ENCODE results near the gene EMC10.

The EMC10 gene

DNA sequence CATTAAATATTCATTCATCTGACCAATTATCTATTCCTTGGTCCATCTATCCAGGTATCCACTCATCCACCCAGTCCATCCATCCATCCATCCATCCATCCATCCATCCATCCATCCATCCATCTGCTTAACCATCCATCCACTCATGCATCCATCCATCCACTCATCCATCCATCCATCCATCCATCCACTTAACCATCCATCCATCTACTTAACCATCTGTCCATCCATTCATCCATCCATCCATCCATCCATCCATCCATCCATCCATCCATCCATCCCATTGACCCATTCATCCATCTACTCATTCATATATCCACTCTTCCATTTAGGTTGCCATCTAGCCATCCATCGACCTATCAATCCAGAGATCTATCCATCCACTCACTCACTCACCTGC lies 32.2 kb upstream of the EMC10 start:
- no peak overlapping the region for H3K4me3 ChIP-seq (ENCODE audit: low read depth, low read length)
- no peak for TF ChIP-seq CTCF (IDR thresholded peaks at IDR 0.05; ENCODE audit: low read depth, low read length)

GRCh38 chr19:50447053-50447452 lies 29.3 kb upstream of the EMC10 start:
- H3K4me3 ChIP-seq (ENCODE audit: low read depth, low read length) = no peak overlapping the region
- no peak for TF ChIP-seq CTCF (IDR thresholded peaks at IDR 0.05; ENCODE audit: low read depth, low read length)

DNA sequence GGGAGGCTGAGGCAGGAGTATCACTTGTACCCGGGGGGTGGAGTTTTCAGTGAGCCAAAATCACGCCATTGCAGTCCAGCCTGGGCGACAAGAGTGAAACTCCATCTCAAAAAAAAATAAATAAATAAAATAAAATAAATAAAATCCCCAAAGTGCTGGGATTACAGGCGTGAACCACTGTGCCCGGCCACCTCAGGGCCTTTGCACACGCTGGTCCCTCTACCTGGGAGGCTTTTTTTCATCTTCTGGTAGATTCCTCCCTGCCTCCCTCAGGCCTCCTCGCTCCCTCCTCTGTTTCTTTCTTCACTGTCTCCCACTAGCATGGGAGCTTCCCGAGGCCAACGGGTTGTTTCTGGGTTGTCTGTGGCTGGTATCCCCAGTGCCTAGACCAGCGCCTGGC lies 28.6 kb upstream of the EMC10 start:
- no peak for TF ChIP-seq CTCF (IDR thresholded peaks at IDR 0.05; ENCODE audit: low read depth, low read length)
- H3K4me3 ChIP-seq (ENCODE audit: low read depth, low read length) = no peak overlapping the region

GRCh38 chr19:50449236-50449899 lies 26.9 kb upstream of the EMC10 start:
- TF ChIP-seq CTCF (IDR thresholded peaks at IDR 0.05; ENCODE audit: low read depth, low read length) = no peak
- no peak overlapping the region for H3K4me3 ChIP-seq (ENCODE audit: low read depth, low read length)

- TF ChIP-seq CTCF (IDR thresholded peaks at IDR 0.05; ENCODE audit: low read depth, low read length) = no peak
- no peak overlapping the region for H3K4me3 ChIP-seq (ENCODE audit: low read depth, low read length)
Observed at GRCh38 chr19:50450369-50451222, 25.7 kb upstream of the EMC10 start.

- TF ChIP-seq CTCF (IDR thresholded peaks at IDR 0.05; ENCODE audit: low read depth, low read length) = no peak
- H3K4me3 ChIP-seq (ENCODE audit: low read depth, low read length) = no peak overlapping the region
Observed at GRCh38 chr19:50451223-50451534, 25.1 kb upstream of the EMC10 start.

GRCh38 chr19:50453243-50453642 lies 23.1 kb upstream of the EMC10 start:
- TF ChIP-seq CTCF (IDR thresholded peaks at IDR 0.05; ENCODE audit: low read depth, low read length) = no peak
- H3K4me3 ChIP-seq (ENCODE audit: low read depth, low read length) = no peak overlapping the region

Measured in WI38 (cell line).